IMR-90 (cell line): Measurements from ENCODE around the gene CLSTN1. TPM values are rescaled to one million over a fixed set of nuclear protein-coding genes. Genes with fewer than 3 reads are reported as not detected.

Experiments
- ATAC-seq: fragments of 200-7000 bp; cut with Tn5 transposase; 2 replicates; pipeline ENCODE4 v1.9.1; 2020; ENCODE audit warnings: low read depth, mild to moderate bottlenecking, moderate library complexity
- BruUV-seq: library from RNA; stranded (reverse); fragments of 400-500 nt; replicated peaks from 2 replicates; lab custom pipeline; 2021; lab: Mats Ljungman, UMichigan
- CTCF ChIA-PET: fragments of 300-600 bp; formaldehyde crosslinking; extraction: SDS; loops from one replicate; lab custom pipeline; 2021; ENCODE audit warnings: antibody characterized with exemption; lab: Yijun Ruan, JAX
- POLR2A ChIA-PET: fragments of 300-600 bp; sonication (Branson Sonifier 250); formaldehyde crosslinking; loops from one replicate; lab custom pipeline; 2022; ENCODE audit warnings: antibody characterized with exemption; ENCODE audit not compliant: unreplicated experiment; lab: Charles Lee
- DNase-seq: peaks from one replicate; pipeline ENCODE4 v3.0.0; 2013
- H2AFZ ChIP-seq: replicated peaks from 2 replicates; pipeline ENCODE3; 2013; ENCODE audit warnings: low read length, mild to moderate bottlenecking; ENCODE audit not compliant: poor library complexity
- H2AK5ac ChIP-seq: 2 replicates; pipeline ENCODE4 v1.6.1; 2013; ENCODE audit warnings: low read depth, low read length, inconsistent platforms
- H2AK9ac ChIP-seq: replicated peaks from 2 replicates; pipeline ENCODE3; 2013; ENCODE audit warnings: mild to moderate bottlenecking, low read depth, low read length, moderate library complexity; ENCODE audit not compliant: poor library complexity
- H2BK120ac ChIP-seq: 2 replicates; pipeline ENCODE4 v1.6.1; 2013; ENCODE audit warnings: low read depth, low read length, inconsistent platforms
- H2BK15ac ChIP-seq: 3 replicates; pipeline ENCODE4 v1.6.1; 2013; ENCODE audit warnings: low read depth, low read length, inconsistent platforms
- H2BK20ac ChIP-seq: 2 replicates; pipeline ENCODE4 v1.6.1; 2013; ENCODE audit warnings: low read depth, mild to moderate bottlenecking, inconsistent platforms, low read length, moderate library complexity
- H2BK5ac ChIP-seq: 2 replicates; pipeline ENCODE4 v1.6.1; 2013; ENCODE audit warnings: mild to moderate bottlenecking, low read depth, low read length, inconsistent platforms; ENCODE audit not compliant: poor library complexity, severe bottlenecking
- H3K14ac ChIP-seq: replicated peaks from 2 replicates; pipeline ENCODE4 v1.6.1; 2013; ENCODE audit warnings: low read depth, low read length, inconsistent platforms
- H3K18ac ChIP-seq: 2 replicates; pipeline ENCODE4 v1.6.1; 2013; ENCODE audit warnings: low read depth, low read length, control low read depth
- H3K23ac ChIP-seq: 2 replicates; pipeline ENCODE4 v1.6.1; 2013; ENCODE audit warnings: low read depth, low read length, inconsistent platforms
- H3K27ac ChIP-seq: 2 replicates; pipeline ENCODE4 v1.5.1; 2013; ENCODE audit warnings: mild to moderate bottlenecking, control low read depth, low read length; ENCODE audit not compliant: insufficient read depth
- H3K27me3 ChIP-seq: 2 replicates; pipeline ENCODE4 v1.6.1; 2013; ENCODE audit warnings: low read length; ENCODE audit not compliant: control insufficient read depth, insufficient read depth
- H3K36me3 ChIP-seq: 2 replicates; pipeline ENCODE4 v1.6.1; 2013; ENCODE audit warnings: low read length, mixed read lengths; ENCODE audit not compliant: control insufficient read depth, insufficient read depth
- H3K4ac ChIP-seq: 2 replicates; pipeline ENCODE4 v1.6.1; 2013; ENCODE audit warnings: low read depth, low read length, inconsistent platforms
- H3K4me1 ChIP-seq: 2 replicates; pipeline ENCODE4 v1.6.1; 2013; ENCODE audit warnings: low read length, mixed read lengths; ENCODE audit not compliant: control insufficient read depth, insufficient read depth
- H3K4me2 ChIP-seq: 2 replicates; pipeline ENCODE4 v1.6.1; 2013; ENCODE audit warnings: low read depth, mild to moderate bottlenecking, control low read depth, low read length, moderate library complexity
- H3K4me3 ChIP-seq: 2 replicates; pipeline ENCODE4 v1.5.1; 2013; ENCODE audit warnings: low read depth, mild to moderate bottlenecking, control low read depth, low read length, moderate library complexity; ENCODE audit not compliant: insufficient read depth
- H3K56ac ChIP-seq: 2 replicates; pipeline ENCODE4 v1.6.1; 2013; ENCODE audit warnings: low read length, inconsistent platforms; ENCODE audit not compliant: insufficient read depth; ENCODE audit errors: extremely low read depth
- H3K79me1 ChIP-seq, 2 experiments: 2 replicates each; pipeline ENCODE4 v1.6.1; 2013; ENCODE audit warnings: low read length in 2 of 2, inconsistent platforms in 1 of 2, low read depth in 1 of 2
- H3K9ac ChIP-seq: 2 replicates; pipeline ENCODE4 v1.6.1; 2013; ENCODE audit warnings: low read depth, low read length, control low read depth
- H3K9me1 ChIP-seq: 2 replicates; pipeline ENCODE4 v1.6.1; 2013; ENCODE audit warnings: low read length, inconsistent platforms; ENCODE audit not compliant: insufficient read depth
- H3K9me3 ChIP-seq: 2 replicates; pipeline ENCODE4 v1.6.1; 2013; ENCODE audit warnings: low read length; ENCODE audit not compliant: control insufficient read depth, insufficient read depth
- H4K20me1 ChIP-seq: 2 replicates; pipeline ENCODE4 v1.6.1; 2013; ENCODE audit warnings: low read length, inconsistent platforms; ENCODE audit not compliant: insufficient read depth
- H4K5ac ChIP-seq: 2 replicates; pipeline ENCODE4 v1.6.1; 2013; ENCODE audit warnings: mild to moderate bottlenecking, low read depth, low read length, control low read depth
- H4K8ac ChIP-seq, 2 experiments: 2 replicates each; pipeline ENCODE4 v1.6.1; 2013; ENCODE audit warnings: low read depth in 2 of 2, low read length in 2 of 2, control low read depth in 1 of 2, inconsistent platforms in 1 of 2
- H4K91ac ChIP-seq: 2 replicates; pipeline ENCODE4 v1.6.1; 2013; ENCODE audit warnings: low read depth, low read length, inconsistent platforms; ENCODE audit not compliant: insufficient read depth
- BHLHE40 ChIP-seq: fragments of 150-350 bp; IDR thresholded peaks from 2 replicates; pipeline ENCODE4 v1.6.1; 2016; ENCODE audit warnings: mild to moderate bottlenecking, low read depth, low read length
- CEBPB ChIP-seq: IDR thresholded peaks from 2 replicates; pipeline ENCODE4 v1.6.1; 2012; ENCODE audit warnings: low read depth, low read length, improper control_type of control experiment
- CHD1 ChIP-seq: IDR thresholded peaks from 2 replicates; pipeline ENCODE4 v1.6.1; 2012; ENCODE audit warnings: low read depth, low read length, improper control_type of control experiment
- FOS ChIP-seq: fragments of 150-350 bp; IDR thresholded peaks from 2 replicates; pipeline ENCODE4 v1.6.1; 2016; ENCODE audit warnings: low read depth, low read length
- MAFK ChIP-seq: IDR thresholded peaks from 2 replicates; pipeline ENCODE4 v1.6.1; 2012; ENCODE audit warnings: low read depth, low read length, improper control_type of control experiment
- MAZ ChIP-seq: IDR thresholded peaks from 2 replicates; pipeline ENCODE4 v1.6.1; 2012; ENCODE audit warnings: low read depth, mild to moderate bottlenecking, low read length, improper control_type of control experiment, moderate library complexity, borderline replicate concordance
- MXI1 ChIP-seq: IDR thresholded peaks from 2 replicates; pipeline ENCODE4 v1.6.1; 2012; ENCODE audit warnings: low read depth, mild to moderate bottlenecking, low read length, moderate library complexity, borderline replicate concordance
- NFE2L2 ChIP-seq: fragments of 150-350 bp; IDR thresholded peaks from 2 replicates; pipeline ENCODE4 v1.6.1; 2016; ENCODE audit warnings: low read depth, mild to moderate bottlenecking, low read length
- POLR2A ChIP-seq: IDR thresholded peaks from 2 replicates; pipeline ENCODE4 v1.6.1; 2012; ENCODE audit warnings: mild to moderate bottlenecking, low read depth, low read length
- RAD21 ChIP-seq: IDR thresholded peaks from 2 replicates; pipeline ENCODE4 v1.6.1; 2012; ENCODE audit warnings: low read length, improper control_type of control experiment
- RCOR1 ChIP-seq: IDR thresholded peaks from 2 replicates; pipeline ENCODE4 v1.6.1; 2012; ENCODE audit warnings: mild to moderate bottlenecking, low read length, improper control_type of control experiment; ENCODE audit not compliant: insufficient replicate concordance
- RFX5 ChIP-seq: IDR thresholded peaks from 2 replicates; pipeline ENCODE4 v1.8.0; 2012; ENCODE audit warnings: low read depth, mild to moderate bottlenecking, low read length, moderate library complexity
- SMC3 ChIP-seq: fragments of 150-350 bp; IDR thresholded peaks from 2 replicates; pipeline ENCODE4 v1.6.1; 2016; ENCODE audit warnings: low read depth, mild to moderate bottlenecking, antibody characterized with exemption, low read length, moderate library complexity
- WGBS, 2 experiments: methylation state at CpG; one replicate each; pipeline versions ENCODE4 v1.1.5 to v1.1.7; 2013; ENCODE audit warnings: missing lambda C conversion rate in 2 of 2; ENCODE audit not compliant: insufficient read length in 1 of 2; ENCODE audit errors: extremely low coverage in 2 of 2; 5-methylcytosine and 5-hydroxymethylcytosine counted together
- dilution Hi-C: fragments of 300-500 bp; cut with HindIII; formaldehyde crosslinking; loops from one replicate; pipeline ENCODE4 v1.14.3; 2018; ENCODE audit warnings: low sequenced_read_pairs; ENCODE audit not compliant: unreplicated experiment
- in situ Hi-C: fragments of 300-500 bp; cut with MboI; formaldehyde crosslinking; loops from 3 replicates; pipeline ENCODE4 v1.14.3; 2019; ENCODE audit warnings: low sequenced_read_pairs, inconsistent platforms, mixed read lengths
- intact Hi-C: fragments of 100-400 bp; cut with micrococcal nuclease; formaldehyde crosslinking; loops from 2 replicates; pipeline ENCODE4 v1.10.0; 2022
- polyA plus RNA-seq, 3 experiments: library from polyadenylated mRNA; depleted of rRNA; stranded (reverse); fragments of >200 nt; gene quantifications; 2 replicates each; pipeline ENCODE4 v1.2.3, GENCODE V29; 2012; ENCODE audit warnings: low replicate concordance in 1 of 3
- total RNA-seq: library from RNA; depleted of rRNA; stranded (reverse); fragments of >200 nt; gene quantifications from 2 replicates; pipeline ENCODE4 v1.2.3, GENCODE V29; 2012
- TF ChIP-seq, protein P1 (sequence below): conservative IDR thresholded peaks from 2 replicates; pipeline ENCODE4 v1.5.1; 2012; ENCODE audit warnings: mild to moderate bottlenecking, low read depth, low read length, improper control_type of control experiment
- TF ChIP-seq, protein P2 (sequence below): fragments of 150-350 bp; IDR thresholded peaks from 2 replicates; pipeline ENCODE4 v1.6.1; 2017; ENCODE audit warnings: mild to moderate bottlenecking, antibody characterized with exemption, low read length, low read depth
- TF ChIP-seq, protein P3 (sequence below): fragments of 150-350 bp; IDR thresholded peaks from 2 replicates; pipeline ENCODE4 v1.6.1; 2016; ENCODE audit warnings: low read depth, mild to moderate bottlenecking, low read length, moderate library complexity, borderline replicate concordance

The CLSTN1 gene
- total and polyA plus RNA-seq, 2 of the 4 experiments (the other 2 are of a cell fraction), result 30.1 to 72.2 TPM

DNA sequence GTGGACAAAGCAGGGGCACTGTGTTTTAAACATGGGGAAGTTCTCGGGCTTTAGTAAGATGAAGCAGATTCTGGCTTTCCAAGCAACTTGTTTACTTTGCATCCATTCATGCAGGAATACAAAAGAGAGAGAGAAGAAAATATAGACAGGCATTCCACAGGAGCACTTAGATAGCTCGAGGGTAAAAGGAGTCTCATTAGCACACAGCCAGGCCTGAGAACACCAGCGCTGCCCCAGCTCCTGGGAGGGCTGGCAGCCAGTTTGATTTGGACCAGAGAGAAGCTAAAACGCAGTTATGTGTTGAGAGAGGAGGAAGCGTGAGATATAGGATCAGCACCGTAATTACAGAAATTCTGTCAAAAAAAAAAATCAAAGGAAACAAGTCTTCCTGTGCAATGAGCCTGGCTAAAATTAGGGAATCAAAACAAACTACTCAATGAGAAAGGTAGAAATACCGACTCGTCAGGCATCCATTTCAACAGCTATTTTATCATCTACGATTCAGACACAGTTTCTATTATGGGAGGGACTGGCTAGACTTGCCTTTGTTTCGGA is 68.2 kb downstream of the CLSTN1 start:
- Histone ChIP-seq H3K9me3 (no peaks in the 10 kb centered on the region), H3K4ac (no peak overlapping the region), H3K9ac (no peak overlapping the region), H3K27ac (no peak overlapping the region), H4K8ac (no peak overlapping the region), H3K27me3 (no peaks in the 10 kb centered on the region), H3K23ac (no peak overlapping the region), H3K4me1 (peaks cover 7% of the 10 kb centered on the region), H3K18ac (no peak overlapping the region), H3K9me1 (peaks cover 24% of the 10 kb centered on the region), H2AK9ac (no peak overlapping the region), H2BK15ac (no peak overlapping the region), H3K4me2 (no peak overlapping the region), H3K36me3 (peaks cover 15% of the 10 kb centered on the region), H2AK5ac (no peak overlapping the region), H2BK120ac (no peak overlapping the region), H2AFZ (no peak overlapping the region), H4K20me1 (peaks cover 41% of the 10 kb centered on the region), H2BK5ac (no peak overlapping the region), H3K79me1 (peaks cover 22 to 55% of the 10 kb centered on the region in 2 experiments), H3K56ac (no peak overlapping the region), H3K14ac (no peak overlapping the region), H4K91ac (no peak overlapping the region), H3K4me3 (no peak overlapping the region), H2BK20ac (no peak overlapping the region), H4K5ac (no peak overlapping the region)
- dilution Hi-C loops (no loop called here), in situ Hi-C loops (no loop called here), intact Hi-C loops (no loop called here)
- ATAC-seq (no peak), DNase-seq (no peak)
- ChIA-PET CTCF (no interaction called here), POLR2A (no interaction called here)
- WGBS, 2 experiments, result no CpG with 5 or more reads among the region's 10 CpGs
- BruUV-seq, result no TSS peak
- no peak for TF ChIP-seq MAZ
- TF ChIP-seq SMC3, result no peak
- no peak for TF ChIP-seq RAD21
- no peak for TF ChIP-seq CHD1
- TF ChIP-seq, protein P1, sequence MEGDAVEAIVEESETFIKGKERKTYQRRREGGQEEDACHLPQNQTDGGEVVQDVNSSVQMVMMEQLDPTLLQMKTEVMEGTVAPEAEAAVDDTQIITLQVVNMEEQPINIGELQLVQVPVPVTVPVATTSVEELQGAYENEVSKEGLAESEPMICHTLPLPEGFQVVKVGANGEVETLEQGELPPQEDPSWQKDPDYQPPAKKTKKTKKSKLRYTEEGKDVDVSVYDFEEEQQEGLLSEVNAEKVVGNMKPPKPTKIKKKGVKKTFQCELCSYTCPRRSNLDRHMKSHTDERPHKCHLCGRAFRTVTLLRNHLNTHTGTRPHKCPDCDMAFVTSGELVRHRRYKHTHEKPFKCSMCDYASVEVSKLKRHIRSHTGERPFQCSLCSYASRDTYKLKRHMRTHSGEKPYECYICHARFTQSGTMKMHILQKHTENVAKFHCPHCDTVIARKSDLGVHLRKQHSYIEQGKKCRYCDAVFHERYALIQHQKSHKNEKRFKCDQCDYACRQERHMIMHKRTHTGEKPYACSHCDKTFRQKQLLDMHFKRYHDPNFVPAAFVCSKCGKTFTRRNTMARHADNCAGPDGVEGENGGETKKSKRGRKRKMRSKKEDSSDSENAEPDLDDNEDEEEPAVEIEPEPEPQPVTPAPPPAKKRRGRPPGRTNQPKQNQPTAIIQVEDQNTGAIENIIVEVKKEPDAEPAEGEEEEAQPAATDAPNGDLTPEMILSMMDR, result no peak
- TF ChIP-seq MAFK, result no peak
- no peak for TF ChIP-seq RCOR1
- no peak for TF ChIP-seq FOS
- TF ChIP-seq, protein P2, sequence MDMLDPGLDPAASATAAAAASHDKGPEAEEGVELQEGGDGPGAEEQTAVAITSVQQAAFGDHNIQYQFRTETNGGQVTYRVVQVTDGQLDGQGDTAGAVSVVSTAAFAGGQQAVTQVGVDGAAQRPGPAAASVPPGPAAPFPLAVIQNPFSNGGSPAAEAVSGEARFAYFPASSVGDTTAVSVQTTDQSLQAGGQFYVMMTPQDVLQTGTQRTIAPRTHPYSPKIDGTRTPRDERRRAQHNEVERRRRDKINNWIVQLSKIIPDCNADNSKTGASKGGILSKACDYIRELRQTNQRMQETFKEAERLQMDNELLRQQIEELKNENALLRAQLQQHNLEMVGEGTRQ, result no peak
- TF ChIP-seq CEBPB, result no peak
- TF ChIP-seq, protein P3, sequence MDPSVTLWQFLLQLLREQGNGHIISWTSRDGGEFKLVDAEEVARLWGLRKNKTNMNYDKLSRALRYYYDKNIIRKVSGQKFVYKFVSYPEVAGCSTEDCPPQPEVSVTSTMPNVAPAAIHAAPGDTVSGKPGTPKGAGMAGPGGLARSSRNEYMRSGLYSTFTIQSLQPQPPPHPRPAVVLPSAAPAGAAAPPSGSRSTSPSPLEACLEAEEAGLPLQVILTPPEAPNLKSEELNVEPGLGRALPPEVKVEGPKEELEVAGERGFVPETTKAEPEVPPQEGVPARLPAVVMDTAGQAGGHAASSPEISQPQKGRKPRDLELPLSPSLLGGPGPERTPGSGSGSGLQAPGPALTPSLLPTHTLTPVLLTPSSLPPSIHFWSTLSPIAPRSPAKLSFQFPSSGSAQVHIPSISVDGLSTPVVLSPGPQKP, result no peak
- TF ChIP-seq RFX5, result no peak
- no peak for TF ChIP-seq BHLHE40
- no peak for TF ChIP-seq NFE2L2
- no peak for TF ChIP-seq POLR2A
- no peak for TF ChIP-seq MXI1
